ENCODE data around the gene RPS6KA2.

The RPS6KA2 gene

DNA sequence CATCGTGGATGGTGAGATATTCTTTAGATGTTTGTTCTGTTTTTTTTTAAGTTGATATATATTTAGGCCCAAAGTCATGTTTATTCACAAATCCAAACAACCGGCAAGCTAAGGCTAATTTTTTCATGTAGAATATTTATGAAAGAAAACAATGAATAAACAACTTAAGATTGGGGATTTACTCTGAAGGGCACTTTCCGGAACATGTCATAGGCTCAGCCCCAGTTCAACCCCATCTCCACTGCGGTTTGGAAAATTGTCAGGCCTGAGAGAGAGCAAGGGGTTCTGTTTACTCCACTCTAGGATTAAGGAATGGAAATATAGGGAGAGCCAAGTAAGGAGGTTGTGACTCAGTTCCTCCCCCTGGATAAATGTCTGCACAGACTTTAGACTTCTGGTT lies 18.3 kb downstream of the RPS6KA2 start:
- no peak overlapping the region for H3K4me3 ChIP-seq (ENCODE audit: low read depth in 1 of 2, low read length in 2 of 2)
- H3K9me3 ChIP-seq (ENCODE audit: insufficient read depth, low read length, severe bottlenecking), result no peaks in the 10 kb centered on the region
- no peaks in the 10 kb centered on the region for H3K4me1 ChIP-seq (ENCODE audit: insufficient read depth, low read length)
- H3K79me2 ChIP-seq (ENCODE audit: insufficient read depth, low read length), result no peaks in the 10 kb centered on the region
- H3K36me3 ChIP-seq (ENCODE audit: insufficient read depth, low read length), result no peaks in the 10 kb centered on the region
- H3K4me2 ChIP-seq (ENCODE audit: insufficient read depth, low read length), result no peak overlapping the region
- no peaks in the 10 kb centered on the region for H4K20me1 ChIP-seq (ENCODE audit: insufficient read depth, low read length)
- no peaks in the 10 kb centered on the region for H3K27me3 ChIP-seq (ENCODE audit: insufficient read depth, low read length, poor library complexity)
- no peak overlapping the region for H2AFZ ChIP-seq (ENCODE audit: low read depth, low read length)
- H3K27ac ChIP-seq (ENCODE audit: low read length), result no peak overlapping the region
- ATAC-seq (ENCODE audit: insufficient read depth, low read depth), result no peak
- no peak for DNase-seq
- TF ChIP-seq EZH2 (IDR thresholded peaks at IDR 0.05; ENCODE audit: borderline replicate concordance, low read depth, low read length, severe bottlenecking) (no peak), CTCF (IDR thresholded peaks at IDR 0.05; ENCODE audit: borderline replicate concordance, extremely low read depth, low read length, poor library complexity, severe bottlenecking) (no peak)
- no peak overlapping the region for H3K9ac ChIP-seq (ENCODE audit: low read depth, low read length)

DNA sequence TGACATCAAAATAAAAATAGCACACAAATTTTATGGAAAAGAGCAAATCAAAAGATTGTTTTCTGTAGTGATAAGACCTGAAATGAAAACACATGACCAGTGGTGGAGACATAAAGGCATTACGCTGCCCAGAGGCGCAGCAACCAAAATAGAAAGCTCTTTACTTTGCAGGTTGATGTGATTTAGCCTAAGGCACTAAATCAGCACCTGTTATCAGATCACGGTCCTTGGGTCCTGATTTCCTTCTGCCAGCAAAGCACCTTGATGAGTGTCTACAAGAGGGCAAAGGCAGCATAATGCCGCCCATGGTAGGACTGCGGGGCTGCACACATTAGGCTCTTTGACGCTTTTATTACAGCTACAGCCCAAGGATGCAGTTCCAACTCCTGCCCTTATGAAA lies 21.3 kb downstream of the RPS6KA2 start:
- TF ChIP-seq EZH2 (IDR thresholded peaks at IDR 0.05; ENCODE audit: borderline replicate concordance, low read depth, low read length, severe bottlenecking), result no peak

GRCh38 chr6:166604911-166605310 lies 22.1 kb downstream of the RPS6KA2 start:
- ATAC-seq (ENCODE audit: insufficient read depth, low read depth), result no peak

More for the DNA sequence above, 21.3 kb downstream of the RPS6KA2 start:
- Histone ChIP-seq H3K4me3 (ENCODE audit: low read depth in 1 of 2, low read length in 2 of 2) (no peak overlapping the region), H3K9ac (ENCODE audit: low read depth, low read length) (no peak overlapping the region), H3K4me2 (ENCODE audit: insufficient read depth, low read length) (no peak overlapping the region), H4K20me1 (ENCODE audit: insufficient read depth, low read length) (no peaks in the 10 kb centered on the region), H3K79me2 (ENCODE audit: insufficient read depth, low read length) (no peaks in the 10 kb centered on the region), H3K4me1 (ENCODE audit: insufficient read depth, low read length) (no peaks in the 10 kb centered on the region), H3K27ac (ENCODE audit: low read length) (no peak overlapping the region), H3K36me3 (ENCODE audit: insufficient read depth, low read length) (no peaks in the 10 kb centered on the region), H3K9me3 (ENCODE audit: insufficient read depth, low read length, severe bottlenecking) (no peaks in the 10 kb centered on the region), H2AFZ (ENCODE audit: low read depth, low read length) (no peak overlapping the region), H3K27me3 (ENCODE audit: insufficient read depth, low read length, poor library complexity) (no peaks in the 10 kb centered on the region)
- DNase-seq (no peak), ATAC-seq (ENCODE audit: insufficient read depth, low read depth) (no peak)

DNA sequence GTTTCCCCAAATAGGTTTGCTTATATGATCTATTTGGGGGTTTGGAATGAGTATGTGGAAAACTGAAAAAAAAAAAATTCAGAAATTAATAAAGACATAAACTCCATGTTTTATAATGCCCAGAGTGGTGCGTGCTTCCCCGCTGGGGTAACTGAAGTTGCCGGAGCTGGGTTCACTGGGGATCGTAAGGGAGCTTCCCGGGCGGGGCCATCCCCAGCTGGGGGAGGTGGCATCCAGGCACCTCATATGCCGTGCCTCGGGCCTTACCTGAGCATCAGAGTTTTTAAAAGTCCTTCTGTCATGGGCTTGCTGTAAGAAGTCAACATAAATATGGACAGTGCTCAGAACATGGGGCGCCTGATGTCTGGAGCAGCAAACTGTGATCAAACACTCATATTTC lies 22.7 kb downstream of the RPS6KA2 start:
- H3K9me3 ChIP-seq (ENCODE audit: insufficient read depth, low read length, severe bottlenecking), result no peaks in the 10 kb centered on the region
- no peaks in the 10 kb centered on the region for H3K36me3 ChIP-seq (ENCODE audit: insufficient read depth, low read length)
- TF ChIP-seq CTCF (IDR thresholded peaks at IDR 0.05; ENCODE audit: borderline replicate concordance, extremely low read depth, low read length, poor library complexity, severe bottlenecking), result no peak
- no peak for TF ChIP-seq EZH2 (IDR thresholded peaks at IDR 0.05; ENCODE audit: borderline replicate concordance, low read depth, low read length, severe bottlenecking)
- no peaks in the 10 kb centered on the region for H4K20me1 ChIP-seq (ENCODE audit: insufficient read depth, low read length)
- no peak for ATAC-seq (ENCODE audit: insufficient read depth, low read depth)
- no peaks in the 10 kb centered on the region for H3K4me1 ChIP-seq (ENCODE audit: insufficient read depth, low read length)
- no peak overlapping the region for H3K27ac ChIP-seq (ENCODE audit: low read length)
- H2AFZ ChIP-seq (ENCODE audit: low read depth, low read length), result no peak overlapping the region
- no peaks in the 10 kb centered on the region for H3K79me2 ChIP-seq (ENCODE audit: insufficient read depth, low read length)
- no peak overlapping the region for H3K4me3 ChIP-seq (ENCODE audit: low read depth in 1 of 2, low read length in 2 of 2)
- no peak overlapping the region for H3K9ac ChIP-seq (ENCODE audit: low read depth, low read length)
- no peak overlapping the region for H3K4me2 ChIP-seq (ENCODE audit: insufficient read depth, low read length)
- no peaks in the 10 kb centered on the region for H3K27me3 ChIP-seq (ENCODE audit: insufficient read depth, low read length, poor library complexity)
- no peak for DNase-seq

More at GRCh38 chr6:166604911-166605310, 22.1 kb downstream of the RPS6KA2 start:
- Histone ChIP-seq H2AFZ (ENCODE audit: low read depth, low read length) (no peak overlapping the region), H3K9me3 (ENCODE audit: insufficient read depth, low read length, severe bottlenecking) (no peaks in the 10 kb centered on the region), H3K79me2 (ENCODE audit: insufficient read depth, low read length) (no peaks in the 10 kb centered on the region), H3K4me3 (ENCODE audit: low read depth in 1 of 2, low read length in 2 of 2) (no peak overlapping the region), H3K27ac (ENCODE audit: low read length) (no peak overlapping the region), H3K36me3 (ENCODE audit: insufficient read depth, low read length) (no peaks in the 10 kb centered on the region), H3K27me3 (ENCODE audit: insufficient read depth, low read length, poor library complexity) (no peaks in the 10 kb centered on the region), H3K9ac (ENCODE audit: low read depth, low read length) (no peak overlapping the region), H3K4me1 (ENCODE audit: insufficient read depth, low read length) (no peaks in the 10 kb centered on the region), H3K4me2 (ENCODE audit: insufficient read depth, low read length) (no peak overlapping the region), H4K20me1 (ENCODE audit: insufficient read depth, low read length) (no peaks in the 10 kb centered on the region)
- TF ChIP-seq EZH2 (IDR thresholded peaks at IDR 0.05; ENCODE audit: borderline replicate concordance, low read depth, low read length, severe bottlenecking) (no peak), CTCF (IDR thresholded peaks at IDR 0.05; ENCODE audit: borderline replicate concordance, extremely low read depth, low read length, poor library complexity, severe bottlenecking) (no peak)
- DNase-seq, result no peak
